Measurements from ENCODE around the gene SAMD11. TPM values are rescaled to one million over a fixed set of nuclear protein-coding genes. Genes with fewer than 3 reads are reported as not detected.

SAMD11 gene
- total RNA-seq, 1 experiment from 2014 or later = 11.5 TPM

GRCh38 chr1:966704-967300, 43.1 kb downstream of the SAMD11 start:
- BruUV-seq (replicated peaks) = no TSS peak
- CTCF ChIA-PET = interaction anchor here (1.1 to 1.5 kb wide), 3 partner anchors 10 to 62 kb away, joined by 3 to 5 read pairs (median 3); no protein-coding TSS in a partner anchor
- TF ChIP-seq CEBPB (IDR thresholded peaks at IDR 0.05; ENCODE audit: low read depth) (no peak), CTCF (IDR thresholded peaks at IDR 0.05 in 2 of 3, conservative IDR thresholded peaks at IDR 0.05 in 1 of 3; ENCODE audit: borderline replicate concordance in 1 of 3, insufficient read depth in 1 of 3, low read depth in 2 of 3, low read length in 2 of 3) (no peak), ZFX (IDR thresholded peaks at IDR 0.05) (peak; percentile 47; the same call in 1 of the 2 replicates), REST (IDR thresholded peaks at IDR 0.05; ENCODE audit: low read depth) (no peak), JUND (IDR thresholded peaks at IDR 0.05) (no peak), SP1 (IDR thresholded peaks at IDR 0.05; ENCODE audit: low read depth) (no peak), EGR1 (IDR thresholded peaks at IDR 0.05; ENCODE audit: low read depth) (no peak), EZH2phosphoT487 (IDR thresholded peaks at IDR 0.05; ENCODE audit: borderline replicate concordance) (no peak), EZH2 (IDR thresholded peaks at IDR 0.05) (no peak), POLR2AphosphoS5 (IDR thresholded peaks at IDR 0.05; ENCODE audit: low read depth, low read length) (peak; percentile 93), FOSL1 (IDR thresholded peaks at IDR 0.05; ENCODE audit: low read depth) (no peak), SIN3A (IDR thresholded peaks at IDR 0.05; ENCODE audit: low read depth) (no peak), ZBTB33 (IDR thresholded peaks at IDR 0.05; ENCODE audit: extremely low read depth, insufficient replicate concordance, low read length) (no peak), YY1 (IDR thresholded peaks at IDR 0.05; ENCODE audit: extremely low read depth, insufficient replicate concordance, low read depth, low read length) (peak; percentile 24), TCF7L2 (IDR thresholded peaks at IDR 0.05; ENCODE audit: borderline replicate concordance, extremely low read depth, insufficient read depth, insufficient read length) (no peak), CBX3 (IDR thresholded peaks at IDR 0.05; ENCODE audit: low read depth) (no peak), RAD21 (IDR thresholded peaks at IDR 0.05; ENCODE audit: low read depth) (no peak), SRF (IDR thresholded peaks at IDR 0.05; ENCODE audit: low read depth) (no peak), ATF3 (IDR thresholded peaks at IDR 0.05) (no peak), ELF1 (IDR thresholded peaks at IDR 0.05; ENCODE audit: borderline replicate concordance, low read depth) (no peak)

More at GRCh38 chr1:966704-967300, 43.1 kb downstream of the SAMD11 start:
- Histone ChIP-seq H4K20me1 (ENCODE audit: insufficient read depth) (no peaks in the 10 kb centered on the region), H3K4me2 (ENCODE audit: low read length) (peak overlapping the region; percentile 93), H3K27me3 (ENCODE audit: insufficient read depth, low read length) (no peaks in the 10 kb centered on the region), H3K79me2 (ENCODE audit: insufficient read depth, low read length) (peaks cover 13% of the 10 kb centered on the region; the same call in 1 of the 2 replicates), H2AFZ (ENCODE audit: low read depth, low read length, poor library complexity, severe bottlenecking) (no peak overlapping the region), H3K9ac (ENCODE audit: low read length) (peak overlapping the region; percentile 94), H3K4me1 (ENCODE audit: control insufficient read depth in 1 of 2, insufficient read depth in 2 of 2, low read length in 2 of 2) (peaks cover 17 to 34% of the 10 kb centered on the region in 2 experiments), H3K27ac (ENCODE audit: low read depth, low read length) (peak overlapping the region; percentile 100), H3K4me3 (replicated peaks in 1 of 2; ENCODE audit: low read depth in 1 of 2, low read length in 2 of 2) (peak overlapping the region; percentile 74), H3K36me3 (ENCODE audit: control insufficient read depth in 1 of 2, insufficient read depth in 2 of 2, low read length in 2 of 2) (peaks cover 11 to 19% of the 10 kb centered on the region in 2 experiments; a peak in 3 of 4 replicates), H3K9me3 (ENCODE audit: control insufficient read depth in 1 of 2, insufficient read depth in 1 of 2, low read depth in 1 of 2, low read length in 2 of 2) (no peaks in the 10 kb centered on the region; a peak in 1 of 4 replicates), H3K9me2 (ENCODE audit: insufficient read depth) (no peaks in the 10 kb centered on the region)
- RAD21 ChIA-PET (ENCODE audit: low non-redundant PET in 1 of 2, low total read pairs in 2 of 2, uncharacterized antibody in 2 of 2, unreplicated experiment in 2 of 2) = interaction anchor here in 1 of 2 experiments (0.6 kb wide), 1 partner anchor 9 kb away, joined by 3 read pairs; no protein-coding TSS in a partner anchor
- intact Hi-C loops (cut with micrococcal nuclease) = no loop called here
- POLR2A ChIA-PET = interaction anchor here (0.8 to 2.1 kb wide), 4 partner anchors 9 to 52 kb away, joined by 3 to 11 read pairs (median 4); no protein-coding TSS in a partner anchor
- ATAC-seq (peak; percentile 79), DNase-seq (ENCODE audit: low read depth, low spot score) (no peak)
